OCI-LY7 (cell line): Measurements from ENCODE around the gene VMAC. TPM values are rescaled to one million over a fixed set of nuclear protein-coding genes. Genes with fewer than 3 reads are reported as not detected.

ENCODE experiments used
- BruUV-seq: library from RNA; stranded (reverse); fragments of 400-500 nt; replicated peaks from 2 replicates; lab custom pipeline; 2021; lab: Mats Ljungman, UMichigan
- CTCF ChIA-PET: fragments of 300-600 bp; sonication (Branson Sonifier 250); formaldehyde crosslinking; loops from one replicate; lab custom pipeline; 2022; ENCODE audit warnings: antibody characterized with exemption; ENCODE audit not compliant: unreplicated experiment; lab: Charles Lee
- POLR2A ChIA-PET: fragments of 300-600 bp; sonication (Branson Sonifier 250); formaldehyde crosslinking; loops from one replicate; lab custom pipeline; 2022; ENCODE audit warnings: antibody characterized with exemption; lab: Charles Lee
- DNase-seq: peaks from one replicate; pipeline ENCODE4 v3.0.0-alpha.2; 2015; ENCODE audit warnings: low spot score
- H2AFZ ChIP-seq: fragments of 200-600 bp; sonication (generic), shearing (Covaris generic); 2 replicates; pipeline ENCODE4 v1.6.1; 2014; ENCODE audit warnings: mild to moderate bottlenecking, antibody characterized with exemption, low read length, moderate library complexity
- H3K27ac ChIP-seq: fragments of 200-600 bp; sonication (generic); 2 replicates; pipeline ENCODE4 v1.5.1; 2014; ENCODE audit warnings: mixed run types, low read depth, mild to moderate bottlenecking, moderate library complexity, low read length, inconsistent platforms; ENCODE audit not compliant: poor library complexity, severe bottlenecking
- H3K36me3 ChIP-seq: fragments of 200-600 bp; sonication (generic); 2 replicates; pipeline ENCODE4 v1.6.1; 2014; ENCODE audit warnings: mild to moderate bottlenecking, antibody characterized with exemption, low read length, moderate library complexity, mixed read lengths; ENCODE audit not compliant: insufficient read depth
- H3K4me1 ChIP-seq: fragments of 200-600 bp; sonication (generic); 2 replicates; pipeline ENCODE4 v1.5.1; 2014; ENCODE audit warnings: mild to moderate bottlenecking, low read length; ENCODE audit not compliant: insufficient read depth, poor library complexity, severe bottlenecking
- H3K4me2 ChIP-seq: fragments of 200-600 bp; sonication (generic); 2 replicates; pipeline ENCODE4 v1.6.1; 2014; ENCODE audit warnings: mild to moderate bottlenecking, low read length
- H3K4me3 ChIP-seq: fragments of 200-600 bp; sonication (generic); 2 replicates; pipeline ENCODE4 v1.5.1; 2014; ENCODE audit warnings: mild to moderate bottlenecking, low read depth, low read length; ENCODE audit not compliant: poor library complexity, severe bottlenecking
- H3K79me2 ChIP-seq: fragments of 200-600 bp; sonication (generic); 2 replicates; pipeline ENCODE4 v1.6.1; 2016; ENCODE audit warnings: low read depth, mild to moderate bottlenecking, low read length, moderate library complexity, mixed read lengths; ENCODE audit not compliant: insufficient read depth
- H3K9me2 ChIP-seq: fragments of 200-600 bp; sonication (generic); 2 replicates; pipeline ENCODE4 v1.6.1; 2016; ENCODE audit warnings: mild to moderate bottlenecking, low read length, mixed read lengths; ENCODE audit not compliant: insufficient read depth
- H3K9me3 ChIP-seq: fragments of 200-600 bp; sonication (generic); 2 replicates; pipeline ENCODE4 v1.6.1; 2014; ENCODE audit warnings: mild to moderate bottlenecking, mixed run types, low read length, mixed read lengths
- H4K20me1 ChIP-seq: fragments of 200-600 bp; sonication (generic); 2 replicates; pipeline ENCODE4 v1.6.1; 2014; ENCODE audit warnings: mild to moderate bottlenecking, antibody characterized with exemption, low read length, moderate library complexity, mixed read lengths; ENCODE audit not compliant: insufficient read depth
- CTCF ChIP-seq: fragments of 200-600 bp; sonication (generic); conservative IDR thresholded peaks from 2 replicates; pipeline ENCODE4 v1.5.1; 2014; ENCODE audit warnings: mild to moderate bottlenecking, antibody characterized with exemption, low read length, moderate library complexity, mixed read lengths
- EZH2phosphoT487 ChIP-seq: fragments of 200-600 bp; sonication (generic); IDR thresholded peaks from 2 replicates; pipeline ENCODE4 v1.6.1; 2018; ENCODE audit warnings: low read depth, borderline replicate concordance, mild to moderate bottlenecking, mixed run types, antibody characterized with exemption, low read length, moderate library complexity, mixed read lengths
- intact Hi-C: fragments of 100-400 bp; cut with micrococcal nuclease; formaldehyde crosslinking; loops from one replicate; pipeline ENCODE4 v1.10.0; 2022; ENCODE audit not compliant: unreplicated experiment
- total RNA-seq, 2 experiments: library from RNA; depleted of rRNA in 1 of 2; stranded (reverse); fragments of >200 nt in 1 of 2; shearing (Covaris generic) in 1 of 2; gene quantifications; 2 replicates each; pipeline ENCODE4 v1.2.3, GENCODE V29; 2014 to 2022

The VMAC gene
- total RNA-seq, 2 experiments from 2014 or later, result 6.0 to 6.8 TPM

- H3K79me2 ChIP-seq, result peaks cover 93% of the 10 kb centered on the region
- H3K4me2 ChIP-seq, result peak overlapping the region; percentile 80
- no peaks in the 10 kb centered on the region; the same call in 1 of the 2 replicates for H4K20me1 ChIP-seq
- peak overlapping the region; percentile 96 for H3K27ac ChIP-seq
- ChIA-PET CTCF (no interaction called here), POLR2A (no interaction called here)
- H2AFZ ChIP-seq, result no peak overlapping the region
- peaks cover 39% of the 10 kb centered on the region; the same call in 1 of the 2 replicates for H3K36me3 ChIP-seq
- no peaks in the 10 kb centered on the region for H3K9me3 ChIP-seq
- TF ChIP-seq EZH2phosphoT487 (no peak), CTCF (no peak)
- H3K9me2 ChIP-seq, result no peaks in the 10 kb centered on the region
- peaks cover 81% of the 10 kb centered on the region for H3K4me1 ChIP-seq
- intact Hi-C loops, result loop anchor here (5.0 kb wide), 1 partner anchor 51 kb away; the partner anchor contains the start of genes NDUFA11 and VMAC
- H3K4me3 ChIP-seq, result no peak overlapping the region
- DNase-seq, result no peak
- BruUV-seq, result no TSS peak
Observed at GRCh38 chr19:5953680-5954213, 49.1 kb downstream of the VMAC start.

GRCh38 chr19:5954293-5954692 is 49.6 kb downstream of the VMAC start:
- H3K27ac ChIP-seq, result peak overlapping the region; percentile 96
- H3K9me2 ChIP-seq, result no peaks in the 10 kb centered on the region
- no TSS peak for BruUV-seq
- H3K4me3 ChIP-seq, result no peak overlapping the region
- H3K79me2 ChIP-seq, result peaks cover 93% of the 10 kb centered on the region
- H3K4me2 ChIP-seq, result peak overlapping the region; percentile 80; the same call in 1 of the 2 replicates
- no peak for DNase-seq
- no peaks in the 10 kb centered on the region for H3K9me3 ChIP-seq
- ChIA-PET POLR2A (no interaction called here), CTCF (no interaction called here)
- TF ChIP-seq CTCF, result no peak
- H3K4me1 ChIP-seq, result peaks cover 76% of the 10 kb centered on the region
- H3K36me3 ChIP-seq, result peaks cover 34% of the 10 kb centered on the region; the same call in 1 of the 2 replicates
- H2AFZ ChIP-seq, result no peak overlapping the region
- intact Hi-C loops, result loop anchor here (5.0 kb wide), 1 partner anchor 52 kb away; the partner anchor contains the start of genes NDUFA11 and VMAC
- H4K20me1 ChIP-seq, result no peaks in the 10 kb centered on the region; the same call in 1 of the 2 replicates

- intact Hi-C loops, result no loop called here
- peaks cover 33% of the 10 kb centered on the region; the same call in 1 of the 2 replicates for H3K36me3 ChIP-seq
- H2AFZ ChIP-seq, result no peak overlapping the region
- no peak overlapping the region for H3K4me3 ChIP-seq
- no peak overlapping the region for H3K27ac ChIP-seq
- no peak for DNase-seq
- no peaks in the 10 kb centered on the region for H3K9me2 ChIP-seq
- TF ChIP-seq CTCF (no peak), EZH2phosphoT487 (no peak)
- no peak overlapping the region for H3K4me2 ChIP-seq
- ChIA-PET POLR2A (no interaction called here), CTCF (no interaction called here)
- H3K9me3 ChIP-seq, result no peaks in the 10 kb centered on the region
- peaks cover 63% of the 10 kb centered on the region for H3K4me1 ChIP-seq
- H4K20me1 ChIP-seq, result no peaks in the 10 kb centered on the region; the same call in 1 of the 2 replicates
- BruUV-seq, result no TSS peak
- H3K79me2 ChIP-seq, result peaks cover 98% of the 10 kb centered on the region
Observed at GRCh38 chr19:5955636-5955935, 50.9 kb downstream of the VMAC start.
